SK-N-SH (cell line): ENCODE results near the gene EWSR1. TPM values are rescaled to one million over a fixed set of nuclear protein-coding genes. Genes with fewer than 3 reads are reported as not detected.

ENCODE experiments used
- CTCF ChIA-PET: fragments of 300-600, 350-600 bp; formaldehyde crosslinking; extraction: SDS; loops from one replicate; lab custom pipeline; 2021; lab: Yijun Ruan, JAX
- POLR2A ChIA-PET: fragments of 350-600 bp; sonication (Branson Sonifier 250); formaldehyde crosslinking; extraction: SDS; loops from one replicate; lab custom pipeline; 2020; ENCODE audit warnings: antibody characterized with exemption, inconsistent platforms; lab: Yijun Ruan, JAX
- DNase-seq: peaks from one replicate; pipeline ENCODE4 v3.0.0; 2012
- H2AFZ ChIP-seq: fragments of 200-600 bp; sonication (generic); 2 replicates; pipeline ENCODE4 v1.8.1; 2016; ENCODE audit warnings: antibody characterized with exemption, mild to moderate bottlenecking, low read depth
- H3F3A ChIP-seq: fragments of 200-600 bp; sonication (generic); replicated peaks from 2 replicates; pipeline ENCODE3; 2016; ENCODE audit warnings: antibody characterized with exemption, mild to moderate bottlenecking; ENCODE audit not compliant: insufficient read depth
- H3K27ac ChIP-seq, 2 experiments: fragments of 200-500 bp in 1 of 2; fragments of 200-600 bp in 1 of 2; sonication (Bioruptor generic) in 1 of 2; sonication (generic), shearing (Covaris generic) in 1 of 2; 2 replicates each; pipeline versions ENCODE4 v1.5.1 to v1.6.1; 2014 to 2016; ENCODE audit warnings: low read depth in 2 of 2, inconsistent platforms in 1 of 2, low read length in 1 of 2, mild to moderate bottlenecking in 1 of 2, mixed read lengths in 1 of 2
- H3K27me3 ChIP-seq: fragments of 200-600 bp; sonication (generic), shearing (Covaris generic); 2 replicates; pipeline ENCODE4 v1.6.1; 2016; ENCODE audit warnings: mixed run types; ENCODE audit not compliant: insufficient read depth
- H3K36me3 ChIP-seq, 2 experiments: fragments of 200-500 bp in 1 of 2; fragments of 200-600 bp in 1 of 2; sonication (Bioruptor generic) in 1 of 2; sonication (generic) in 1 of 2; replicated peaks in 1 of 2; 2 replicates each; pipeline versions ENCODE3 to v1.5.1; 2014 to 2016; ENCODE audit warnings: low read length in 1 of 2, mild to moderate bottlenecking in 1 of 2; ENCODE audit not compliant: insufficient read depth in 2 of 2, control insufficient read depth in 1 of 2
- H3K4me1 ChIP-seq, 2 experiments: fragments of 200-500 bp in 1 of 2; fragments of 200-600 bp in 1 of 2; sonication (Bioruptor generic) in 1 of 2; sonication (generic), shearing (Covaris generic) in 1 of 2; 2 replicates each; pipeline versions ENCODE4 v1.5.1 to v1.6.1; 2014 to 2016; ENCODE audit warnings: low read depth in 1 of 2, low read length in 1 of 2, mixed run types in 1 of 2; ENCODE audit not compliant: insufficient read depth in 2 of 2, control insufficient read depth in 1 of 2
- H3K4me2 ChIP-seq: fragments of 200-600 bp; sonication (generic), shearing (Covaris generic); 2 replicates; pipeline ENCODE4 v1.6.1; 2017; ENCODE audit warnings: mixed run types
- H3K4me3 ChIP-seq, 2 experiments: fragments of 200-500 bp in 1 of 2; fragments of 200-600 bp in 1 of 2; sonication (Bioruptor generic) in 1 of 2; sonication (generic), shearing (Covaris generic) in 1 of 2; 2 replicates each; pipeline versions ENCODE4 v1.5.1 to v1.8.1; 2014 to 2016; ENCODE audit warnings: low read depth in 2 of 2, inconsistent platforms in 1 of 2, low read length in 1 of 2, mild to moderate bottlenecking in 1 of 2, mixed read lengths in 1 of 2, moderate library complexity in 1 of 2
- H3K79me2 ChIP-seq: fragments of 200-600 bp; sonication (generic); 2 replicates; pipeline ENCODE4 v1.8.1; 2017; ENCODE audit warnings: mild to moderate bottlenecking; ENCODE audit not compliant: insufficient read depth
- H3K9ac ChIP-seq: fragments of 200-600 bp; sonication (generic); 2 replicates; pipeline ENCODE4 v1.6.1; 2017; ENCODE audit warnings: mixed run types
- H3K9me2 ChIP-seq: fragments of 200-600 bp; sonication (generic); 2 replicates; pipeline ENCODE4 v1.6.1; 2017; ENCODE audit warnings: mixed run types
- H3K9me3 ChIP-seq: fragments of 200-600 bp; sonication (generic); 2 replicates; pipeline ENCODE4 v1.6.1; 2017; ENCODE audit warnings: mixed run types, mild to moderate bottlenecking, moderate library complexity
- H4K20me1 ChIP-seq: fragments of 200-600 bp; sonication (generic); 2 replicates; pipeline ENCODE4 v1.6.1; 2017; ENCODE audit warnings: mild to moderate bottlenecking, mixed run types; ENCODE audit not compliant: insufficient read depth
- FOXJ3 ChIP-seq: sonication (generic); formaldehyde crosslinking; IDR thresholded peaks from 2 replicates; pipeline ENCODE4 v1.5.1; 2020; ENCODE audit warnings: mild to moderate bottlenecking, missing genetic modification reagents
- GABPA ChIP-seq: IDR thresholded peaks from 2 replicates; pipeline ENCODE4 v1.4.0; 2012; ENCODE audit warnings: low read depth, mild to moderate bottlenecking
- GATA2 ChIP-seq: sonication (generic); formaldehyde crosslinking; IDR thresholded peaks from 2 replicates; pipeline ENCODE4 v1.5.0; 2020; ENCODE audit warnings: mild to moderate bottlenecking, missing genetic modification reagents
- MEF2A ChIP-seq: IDR thresholded peaks from 2 replicates; pipeline ENCODE4 v1.4.0; 2012; ENCODE audit warnings: low read depth, borderline replicate concordance
- NFIC ChIP-seq: IDR thresholded peaks from 2 replicates; pipeline ENCODE4 v1.4.0; 2012; ENCODE audit warnings: borderline replicate concordance
- NRF1 ChIP-seq: IDR thresholded peaks from 2 replicates; pipeline ENCODE4 v1.6.1; 2012; ENCODE audit warnings: low read depth, mild to moderate bottlenecking, low read length
- RAD21 ChIP-seq: IDR thresholded peaks from 2 replicates; pipeline ENCODE4 v1.6.1; 2012; ENCODE audit warnings: mild to moderate bottlenecking, low read length
- RCOR1 ChIP-seq: fragments of 150-350 bp; IDR thresholded peaks from 2 replicates; pipeline ENCODE4 v1.6.1; 2017; ENCODE audit warnings: antibody characterized with exemption, low read length
- RFX5 ChIP-seq: IDR thresholded peaks from 2 replicates; pipeline ENCODE4 v1.6.1; 2012; ENCODE audit warnings: mild to moderate bottlenecking, improper control_type of control experiment, low read length
- RXRA ChIP-seq: IDR thresholded peaks from 2 replicates; pipeline ENCODE4 v1.4.0; 2012; ENCODE audit warnings: low read depth, mild to moderate bottlenecking, borderline replicate concordance
- SIN3A ChIP-seq: IDR thresholded peaks from 2 replicates; pipeline ENCODE4 v1.6.1; 2012; ENCODE audit warnings: low read depth, mild to moderate bottlenecking, low read length, moderate library complexity, borderline replicate concordance
- SMC3 ChIP-seq: IDR thresholded peaks from 2 replicates; pipeline ENCODE4 v1.6.1; 2012; ENCODE audit warnings: low read depth, low read length, improper control_type of control experiment
- TAF1 ChIP-seq: IDR thresholded peaks from 2 replicates; pipeline ENCODE4 v1.6.1; 2012; ENCODE audit warnings: low read depth, mild to moderate bottlenecking, low read length, moderate library complexity, borderline replicate concordance
- YY1 ChIP-seq: IDR thresholded peaks from 2 replicates; pipeline ENCODE4 v1.4.0; 2012; ENCODE audit warnings: low read depth, mild to moderate bottlenecking
- WGBS: methylation state at CpG from one replicate; pipeline ENCODE4 v1.1.6; 2017; ENCODE audit warnings: low lambda C conversion rate; 5-methylcytosine and 5-hydroxymethylcytosine counted together
- polyA plus RNA-seq, 3 experiments: library from polyadenylated mRNA; depleted of rRNA; stranded (reverse); fragments of >200 nt; gene quantifications; 2 replicates each; pipeline ENCODE4 v1.2.3, GENCODE V29; 2012
- TF ChIP-seq, protein P1 (sequence below): IDR thresholded peaks from 2 replicates; pipeline ENCODE4 v1.4.0; 2012; ENCODE audit warnings: low read depth, borderline replicate concordance
- TF ChIP-seq, protein P2 (sequence below): fragments of 150-350 bp; IDR thresholded peaks from 2 replicates; pipeline ENCODE4 v1.6.1; 2017; ENCODE audit warnings: antibody characterized with exemption, low read length, low read depth, borderline replicate concordance
- TF ChIP-seq, protein P3 (sequence below): IDR thresholded peaks from 2 replicates; pipeline ENCODE4 v1.4.0; 2012; ENCODE audit warnings: low read depth
- TF ChIP-seq, protein P4 (sequence below): IDR thresholded peaks from 2 replicates; pipeline ENCODE4; 2012

The EWSR1 gene
- polyA plus RNA-seq, 1 of the 3 experiments (the other 2 are of a cell fraction) = 173 TPM

DNA sequence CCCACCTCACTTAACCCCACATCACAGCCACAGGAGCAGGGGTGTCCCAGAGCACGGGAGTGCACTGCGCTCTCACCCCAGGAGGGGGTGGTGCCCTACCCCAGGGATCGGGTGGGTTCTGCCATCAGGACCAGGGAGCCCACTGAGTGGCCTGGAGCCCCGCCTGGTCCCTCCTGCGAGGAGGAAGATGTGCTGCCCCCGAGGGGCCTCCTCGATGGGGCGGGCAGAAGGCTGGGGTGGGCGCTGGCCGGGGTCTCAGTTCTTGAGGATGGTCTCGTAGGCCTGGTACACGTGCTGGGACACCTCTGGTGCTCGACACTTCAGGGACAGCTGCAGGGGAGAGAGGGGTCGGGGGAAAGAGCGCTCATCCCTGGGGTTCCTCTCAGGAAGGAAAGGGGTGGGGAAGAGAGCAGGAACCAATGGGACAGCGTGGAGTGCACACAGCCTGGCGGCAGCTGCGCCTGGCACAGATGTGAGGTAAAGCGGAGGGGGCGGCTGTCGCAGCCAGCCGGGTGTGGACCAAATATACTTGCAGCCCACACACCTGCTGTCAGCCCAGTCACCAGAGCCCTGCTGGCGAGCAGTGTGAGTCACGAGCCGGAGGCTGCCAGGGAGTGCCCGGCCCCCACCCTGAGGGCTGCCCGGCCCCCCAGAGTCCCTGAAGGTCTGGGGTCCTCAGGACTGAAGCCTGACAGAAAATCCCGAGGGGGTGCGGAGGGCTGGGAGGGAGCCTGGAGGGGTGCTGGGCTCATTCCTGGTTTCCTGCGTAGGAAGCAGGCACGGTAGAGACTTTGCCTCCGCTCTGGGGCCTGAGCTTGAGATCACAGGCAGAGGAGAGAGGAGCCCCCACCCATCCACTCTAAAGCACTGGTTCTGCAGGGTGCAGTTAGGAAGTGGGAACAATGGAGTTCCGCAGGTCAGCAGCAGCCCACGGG lies 60.8 kb downstream of the EWSR1 start (continued):
- TF ChIP-seq, protein P1, sequence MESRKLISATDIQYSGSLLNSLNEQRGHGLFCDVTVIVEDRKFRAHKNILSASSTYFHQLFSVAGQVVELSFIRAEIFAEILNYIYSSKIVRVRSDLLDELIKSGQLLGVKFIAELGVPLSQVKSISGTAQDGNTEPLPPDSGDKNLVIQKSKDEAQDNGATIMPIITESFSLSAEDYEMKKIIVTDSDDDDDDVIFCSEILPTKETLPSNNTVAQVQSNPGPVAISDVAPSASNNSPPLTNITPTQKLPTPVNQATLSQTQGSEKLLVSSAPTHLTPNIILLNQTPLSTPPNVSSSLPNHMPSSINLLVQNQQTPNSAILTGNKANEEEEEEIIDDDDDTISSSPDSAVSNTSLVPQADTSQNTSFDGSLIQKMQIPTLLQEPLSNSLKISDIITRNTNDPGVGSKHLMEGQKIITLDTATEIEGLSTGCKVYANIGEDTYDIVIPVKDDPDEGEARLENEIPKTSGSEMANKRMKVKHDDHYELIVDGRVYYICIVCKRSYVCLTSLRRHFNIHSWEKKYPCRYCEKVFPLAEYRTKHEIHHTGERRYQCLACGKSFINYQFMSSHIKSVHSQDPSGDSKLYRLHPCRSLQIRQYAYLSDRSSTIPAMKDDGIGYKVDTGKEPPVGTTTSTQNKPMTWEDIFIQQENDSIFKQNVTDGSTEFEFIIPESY = no peak
- TF ChIP-seq RFX5 (no peak), TAF1 (no peak), RAD21 (no peak), MEF2A (no peak), FOXJ3 (CRISPR knock-in tag) (no peak)

DNA sequence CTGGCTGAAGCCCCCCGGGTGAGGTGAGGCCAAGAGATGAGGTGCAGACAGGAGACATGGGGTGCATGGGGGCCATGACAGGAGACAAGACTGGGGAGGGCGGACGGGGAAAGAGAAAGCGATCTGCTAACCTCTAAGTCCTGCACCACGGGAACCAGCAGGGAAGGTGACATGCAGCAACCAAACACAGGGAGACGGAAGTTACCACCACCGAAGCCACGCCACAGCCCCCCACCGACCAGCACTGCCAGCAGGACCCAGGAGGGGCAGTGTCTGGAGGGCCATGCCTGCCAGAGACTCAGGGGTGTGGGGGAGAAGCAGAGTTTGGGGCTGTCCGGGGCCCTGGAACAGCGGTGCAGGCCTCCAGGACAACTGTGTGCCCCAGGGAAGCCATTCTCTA lies 61.5 kb downstream of the EWSR1 start:
- Histone ChIP-seq H4K20me1 (no peaks in the 10 kb centered on the region), H3K9ac (no peak overlapping the region), H3K9me2 (no peaks in the 10 kb centered on the region), H3K27ac (no peak overlapping the region), H3K27me3 (no peaks in the 10 kb centered on the region), H3K4me1 (peaks cover 0 to 18% of the 10 kb centered on the region in 2 experiments; a peak in 1 of 4 replicates), H3K4me2 (no peak overlapping the region), H3K9me3 (no peaks in the 10 kb centered on the region), H3F3A (no peaks in the 10 kb centered on the region), H2AFZ (no peak overlapping the region), H3K36me3 (peaks cover 0 to 53% of the 10 kb centered on the region in 2 experiments), H3K79me2 (no peaks in the 10 kb centered on the region), H3K4me3 (no peak overlapping the region)
- no peak for DNase-seq
- ChIA-PET POLR2A (no interaction called here), CTCF (no interaction called here)
- WGBS = 99% methylated on average over 7 of the region's 11 CpGs
- TF ChIP-seq, protein P2, sequence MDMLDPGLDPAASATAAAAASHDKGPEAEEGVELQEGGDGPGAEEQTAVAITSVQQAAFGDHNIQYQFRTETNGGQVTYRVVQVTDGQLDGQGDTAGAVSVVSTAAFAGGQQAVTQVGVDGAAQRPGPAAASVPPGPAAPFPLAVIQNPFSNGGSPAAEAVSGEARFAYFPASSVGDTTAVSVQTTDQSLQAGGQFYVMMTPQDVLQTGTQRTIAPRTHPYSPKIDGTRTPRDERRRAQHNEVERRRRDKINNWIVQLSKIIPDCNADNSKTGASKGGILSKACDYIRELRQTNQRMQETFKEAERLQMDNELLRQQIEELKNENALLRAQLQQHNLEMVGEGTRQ = no peak
- no peak for TF ChIP-seq RXRA
- TF ChIP-seq, protein P3, sequence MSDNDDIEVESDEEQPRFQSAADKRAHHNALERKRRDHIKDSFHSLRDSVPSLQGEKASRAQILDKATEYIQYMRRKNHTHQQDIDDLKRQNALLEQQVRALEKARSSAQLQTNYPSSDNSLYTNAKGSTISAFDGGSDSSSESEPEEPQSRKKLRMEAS = no peak

DNA sequence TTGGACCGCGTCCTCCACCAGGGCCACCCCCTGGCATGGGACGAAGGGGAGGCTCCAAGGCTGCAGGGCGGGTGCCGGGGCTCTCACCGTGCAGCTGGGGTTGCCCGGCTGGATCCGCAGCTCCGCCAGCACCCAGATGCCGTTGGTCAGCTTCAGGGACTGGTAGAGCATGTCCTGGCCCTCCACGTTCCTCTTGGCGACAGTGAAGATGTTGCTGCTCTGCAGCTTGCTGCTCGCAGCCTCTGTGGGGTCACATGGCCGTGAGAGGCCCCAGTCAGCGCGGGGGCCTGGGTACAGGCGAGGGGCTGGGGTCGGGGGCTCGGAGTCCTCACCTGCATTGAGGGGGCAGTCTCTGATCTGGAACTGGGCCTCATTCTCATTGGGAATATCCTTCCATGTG lies 62.2 kb downstream of the EWSR1 start:
- no peaks in the 10 kb centered on the region for H3K9me3 ChIP-seq
- 100% methylated on average over 9 of the region's 19 CpGs for WGBS
- CTCF ChIA-PET = no interaction called here
- no peaks in the 10 kb centered on the region for H3K79me2 ChIP-seq
- no peak overlapping the region for H2AFZ ChIP-seq
- H3K36me3 ChIP-seq = peaks cover 0 to 60% of the 10 kb centered on the region in 2 experiments
- H3K4me1 ChIP-seq = peaks cover 0 to 18% of the 10 kb centered on the region in 2 experiments; a peak in 1 of 4 replicates
- no peak overlapping the region for H3K27ac ChIP-seq
- H3K9ac ChIP-seq = no peak overlapping the region
- no peaks in the 10 kb centered on the region for H3F3A ChIP-seq
- H3K4me2 ChIP-seq = no peak overlapping the region
- POLR2A ChIA-PET = no interaction called here
- no peaks in the 10 kb centered on the region for H4K20me1 ChIP-seq
- H3K27me3 ChIP-seq = no peaks in the 10 kb centered on the region
- H3K4me3 ChIP-seq = no peak overlapping the region
- no peaks in the 10 kb centered on the region for H3K9me2 ChIP-seq
- DNase-seq = no peak
- TF ChIP-seq RXRA (no peak), TAF1 (no peak), SMC3 (no peak), NFIC (no peak), YY1 (no peak), RFX5 (no peak), GABPA (no peak), NRF1 (no peak), GATA2 (CRISPR knock-in tag) (no peak), SIN3A (no peak), RCOR1 (no peak)
- TF ChIP-seq, protein P1 = no peak
- TF ChIP-seq, protein P4, sequence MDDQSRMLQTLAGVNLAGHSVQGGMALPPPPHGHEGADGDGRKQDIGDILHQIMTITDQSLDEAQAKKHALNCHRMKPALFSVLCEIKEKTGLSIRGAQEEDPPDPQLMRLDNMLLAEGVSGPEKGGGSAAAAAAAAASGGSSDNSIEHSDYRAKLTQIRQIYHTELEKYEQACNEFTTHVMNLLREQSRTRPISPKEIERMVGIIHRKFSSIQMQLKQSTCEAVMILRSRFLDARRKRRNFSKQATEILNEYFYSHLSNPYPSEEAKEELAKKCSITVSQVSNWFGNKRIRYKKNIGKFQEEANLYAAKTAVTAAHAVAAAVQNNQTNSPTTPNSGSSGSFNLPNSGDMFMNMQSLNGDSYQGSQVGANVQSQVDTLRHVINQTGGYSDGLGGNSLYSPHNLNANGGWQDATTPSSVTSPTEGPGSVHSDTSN = no peak
